ENCODE measurements around the gene CTNNA2. TPM values are rescaled to one million over a fixed set of nuclear protein-coding genes. Genes with fewer than 3 reads are reported as not detected.

Gene CTNNA2
- total RNA-seq, 1 experiment from 2014 or later: 5.5 TPM

DNA sequence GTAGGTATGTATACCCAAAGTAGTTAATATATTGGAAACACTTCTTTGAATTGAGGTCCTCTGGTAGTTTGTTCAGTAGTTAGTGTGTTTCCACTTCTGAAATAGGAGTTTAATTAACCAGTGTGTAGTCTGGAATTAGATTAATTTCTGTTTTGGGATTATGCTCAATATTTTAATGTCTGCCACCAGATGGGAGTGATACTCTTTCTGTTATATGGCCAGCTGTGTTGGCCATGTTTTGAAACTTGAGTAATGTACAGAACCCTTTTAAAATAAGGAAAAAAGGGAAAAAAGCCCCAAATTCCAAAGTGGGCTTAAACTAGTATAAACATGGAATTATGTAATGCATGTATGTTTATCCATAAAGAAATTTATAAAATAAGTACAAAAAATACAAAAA lies 147.7 kb downstream of the CTNNA2 start:
- H3K9me3 Mint-ChIP-seq: no peaks in the 10 kb centered on the region; a peak in 1 of 5 replicates
- H4K20me1 ChIP-seq (ENCODE audit: control insufficient read depth, insufficient read depth, insufficient read length): no peaks in the 10 kb centered on the region
- no peak overlapping the region for H3K18ac ChIP-seq (ENCODE audit: insufficient read length, low read depth, low read length)
- no peak overlapping the region for H2AK5ac ChIP-seq (ENCODE audit: insufficient read length, low read length)
- H3K79me1 ChIP-seq (ENCODE audit: insufficient read depth, low read depth, low read length, poor library complexity, severe bottlenecking): no peaks in the 10 kb centered on the region
- H3K14ac ChIP-seq (ENCODE audit: insufficient read depth, low read length): no peak overlapping the region
- H2BK5ac ChIP-seq (ENCODE audit: insufficient read length, low read length): no peak overlapping the region
- no peak overlapping the region for H3T11ph ChIP-seq (ENCODE audit: low read length)
- H3K4ac ChIP-seq (ENCODE audit: low read depth, low read length): no peak overlapping the region
- no peak overlapping the region for H3K27ac Mint-ChIP-seq
- no peaks in the 10 kb centered on the region for H3K79me2 ChIP-seq (ENCODE audit: insufficient read depth, low read length)
- H2BK20ac ChIP-seq (ENCODE audit: low read depth, low read length, poor library complexity, severe bottlenecking): no peak overlapping the region
- H4K8ac ChIP-seq (replicated peaks; ENCODE audit: insufficient read length, low read depth, low read length): no peak overlapping the region
- no peak overlapping the region for H2BK15ac ChIP-seq (ENCODE audit: low read depth, low read length)
- H3K9ac ChIP-seq (ENCODE audit: extremely low read depth, insufficient read length, low read length): no peak overlapping the region
- H2BK120ac ChIP-seq (ENCODE audit: low read depth, low read length, poor library complexity, severe bottlenecking): no peak overlapping the region
- H3K27me3 Mint-ChIP-seq (ENCODE audit: low read depth): no peaks in the 10 kb centered on the region
- H3K4me1 ChIP-seq (ENCODE audit: insufficient read depth, low read length): no peaks in the 10 kb centered on the region
- DNase-seq: no peak
- H2AFZ ChIP-seq (ENCODE audit: low read length): no peak overlapping the region
- no peak overlapping the region for H3K4me2 ChIP-seq (ENCODE audit: insufficient read depth, insufficient read length, low read length)
- H3K27me3 ChIP-seq (ENCODE audit: insufficient read depth, low read length): no peaks in the 10 kb centered on the region
- no peak overlapping the region for H3K4me3 Mint-ChIP-seq
- TF ChIP-seq, protein P1, sequence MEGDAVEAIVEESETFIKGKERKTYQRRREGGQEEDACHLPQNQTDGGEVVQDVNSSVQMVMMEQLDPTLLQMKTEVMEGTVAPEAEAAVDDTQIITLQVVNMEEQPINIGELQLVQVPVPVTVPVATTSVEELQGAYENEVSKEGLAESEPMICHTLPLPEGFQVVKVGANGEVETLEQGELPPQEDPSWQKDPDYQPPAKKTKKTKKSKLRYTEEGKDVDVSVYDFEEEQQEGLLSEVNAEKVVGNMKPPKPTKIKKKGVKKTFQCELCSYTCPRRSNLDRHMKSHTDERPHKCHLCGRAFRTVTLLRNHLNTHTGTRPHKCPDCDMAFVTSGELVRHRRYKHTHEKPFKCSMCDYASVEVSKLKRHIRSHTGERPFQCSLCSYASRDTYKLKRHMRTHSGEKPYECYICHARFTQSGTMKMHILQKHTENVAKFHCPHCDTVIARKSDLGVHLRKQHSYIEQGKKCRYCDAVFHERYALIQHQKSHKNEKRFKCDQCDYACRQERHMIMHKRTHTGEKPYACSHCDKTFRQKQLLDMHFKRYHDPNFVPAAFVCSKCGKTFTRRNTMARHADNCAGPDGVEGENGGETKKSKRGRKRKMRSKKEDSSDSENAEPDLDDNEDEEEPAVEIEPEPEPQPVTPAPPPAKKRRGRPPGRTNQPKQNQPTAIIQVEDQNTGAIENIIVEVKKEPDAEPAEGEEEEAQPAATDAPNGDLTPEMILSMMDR (conservative IDR thresholded peaks at IDR 0.05): no peak
- H2BK12ac ChIP-seq (ENCODE audit: insufficient read length, low read depth, low read length): no peak overlapping the region
- no peaks in the 10 kb centered on the region for H3K23me2 ChIP-seq (ENCODE audit: insufficient read length, low read depth, low read length, poor library complexity, severe bottlenecking)
- H3K9me3 ChIP-seq (ENCODE audit: control insufficient read depth, low read depth, low read length): no peaks in the 10 kb centered on the region
- 0 out of 7 replicates have a peak, but pooled peaks cover 0 to 4% (median 0%) of the 10 kb centered on the region in 3 experiments for H3K36me3 Mint-ChIP-seq (ENCODE audit: insufficient read depth in 1 of 3, low read depth in 3 of 3)
- no peaks in the 10 kb centered on the region for H3K4me1 Mint-ChIP-seq
- H4K5ac ChIP-seq (ENCODE audit: insufficient read length, low read depth, low read length): no peak overlapping the region
- no peak overlapping the region for H3K56ac ChIP-seq (ENCODE audit: insufficient read length, low read depth, low read length)
- H3K23ac ChIP-seq (ENCODE audit: insufficient read length, low read depth, low read length): no peak overlapping the region
- no peak overlapping the region for H3K27ac ChIP-seq (ENCODE audit: insufficient read length, low read depth, low read length)
- no peak overlapping the region for H4K91ac ChIP-seq (ENCODE audit: insufficient read length, low read depth, low read length)

Measured in H9 (cell line).